Measurements from ENCODE around the gene ZNF598. TPM values are rescaled to one million over a fixed set of nuclear protein-coding genes. Genes with fewer than 3 reads are reported as not detected.

The ZNF598 gene
- total RNA-seq, 1 experiment from 2014 or later: 57.4 TPM

GRCh38 chr16:1959269-1960039 is 50.2 kb downstream of the ZNF598 start, which contains the start of gene NDUFB10 (continued):
- TF ChIP-seq ZBTB33 (IDR thresholded peaks at IDR 0.05; ENCODE audit: extremely low read depth, insufficient replicate concordance, low read length): peak; percentile 71

- no peaks in the 10 kb centered on the region for H3K9me3 ChIP-seq (ENCODE audit: control insufficient read depth in 1 of 2, insufficient read depth in 1 of 2, low read depth in 1 of 2, low read length in 2 of 2)
- peaks cover 42% of the 10 kb centered on the region for H3K79me2 ChIP-seq (ENCODE audit: insufficient read depth, low read length)
- BruUV-seq (replicated peaks): no TSS peak
- H4K20me1 ChIP-seq (ENCODE audit: insufficient read depth): peaks cover 9% of the 10 kb centered on the region; the same call in 1 of the 2 replicates
- H3K9ac ChIP-seq (ENCODE audit: low read length): peak overlapping the region; percentile 98
- peaks cover 8 to 41% of the 10 kb centered on the region in 2 experiments for H3K4me1 ChIP-seq (ENCODE audit: control insufficient read depth in 1 of 2, insufficient read depth in 2 of 2, low read length in 2 of 2)
- intact Hi-C loops (cut with micrococcal nuclease): no loop called here
- ChIA-PET CTCF (no interaction called here), RAD21 (ENCODE audit: low non-redundant PET in 1 of 2, low total read pairs in 2 of 2, uncharacterized antibody in 2 of 2, unreplicated experiment in 2 of 2) (no interaction called here), POLR2A (interaction anchor here (3.2 kb wide), 1 partner anchor 20 kb away, joined by 14 read pairs; no protein-coding TSS in a partner anchor)
- H3K4me3 ChIP-seq (replicated peaks in 1 of 2; ENCODE audit: low read depth in 1 of 2, low read length in 2 of 2): peak overlapping the region; percentile 31 to 81
- peak overlapping the region; percentile 88 for H3K27ac ChIP-seq (ENCODE audit: low read depth, low read length)
- H3K9me2 ChIP-seq (ENCODE audit: insufficient read depth): no peaks in the 10 kb centered on the region
- peaks cover 4 to 15% of the 10 kb centered on the region in 2 experiments for H3K36me3 ChIP-seq (ENCODE audit: control insufficient read depth in 1 of 2, insufficient read depth in 2 of 2, low read length in 2 of 2)
- peak overlapping the region; percentile 82 for H2AFZ ChIP-seq (ENCODE audit: low read depth, low read length, poor library complexity, severe bottlenecking)
- DNase-seq (ENCODE audit: low read depth, low spot score) (no peak), ATAC-seq (no peak)
- H3K27me3 ChIP-seq (ENCODE audit: insufficient read depth, low read length): no peaks in the 10 kb centered on the region
- H3K4me2 ChIP-seq (ENCODE audit: low read length): peak overlapping the region; percentile 88
- TF ChIP-seq ZNF274 (IDR thresholded peaks at IDR 0.05; ENCODE audit: low read depth, low read length): no peak
- no peak for TF ChIP-seq RAD21 (IDR thresholded peaks at IDR 0.05; ENCODE audit: low read depth)
- TF ChIP-seq CTCF (IDR thresholded peaks at IDR 0.05 in 2 of 3, conservative IDR thresholded peaks at IDR 0.05 in 1 of 3; ENCODE audit: borderline replicate concordance in 1 of 3, insufficient read depth in 1 of 3, low read depth in 2 of 3, low read length in 2 of 3): no peak
- no peak for TF ChIP-seq POLR2A (IDR thresholded peaks at IDR 0.05; ENCODE audit: borderline replicate concordance, extremely low read depth, insufficient read depth, insufficient read length)
- TF ChIP-seq REST (IDR thresholded peaks at IDR 0.05; ENCODE audit: low read depth): no peak
- no peak for TF ChIP-seq SRF (IDR thresholded peaks at IDR 0.05; ENCODE audit: low read depth)
- no peak for TF ChIP-seq YY1 (IDR thresholded peaks at IDR 0.05; ENCODE audit: extremely low read depth, insufficient replicate concordance, low read depth, low read length)
- TF ChIP-seq ZFX (IDR thresholded peaks at IDR 0.05): no peak
- TF ChIP-seq MAX (IDR thresholded peaks at IDR 0.05): no peak
- TF ChIP-seq CEBPB (IDR thresholded peaks at IDR 0.05; ENCODE audit: low read depth): no peak
- TF ChIP-seq EGR1 (IDR thresholded peaks at IDR 0.05; ENCODE audit: low read depth): no peak
- TF ChIP-seq SIN3A (IDR thresholded peaks at IDR 0.05; ENCODE audit: low read depth): no peak
- TF ChIP-seq EZH2 (IDR thresholded peaks at IDR 0.05): no peak
- TF ChIP-seq JUND (IDR thresholded peaks at IDR 0.05): no peak
- TF ChIP-seq TCF7L2 (IDR thresholded peaks at IDR 0.05; ENCODE audit: borderline replicate concordance, extremely low read depth, insufficient read depth, insufficient read length): no peak
Observed at GRCh38 chr16:1958715-1959268, 50.8 kb downstream of the ZNF598 start.
